Liver (tissue), 10 donors: ENCODE results near the gene CSH2. TPM values are rescaled to one million over a fixed set of nuclear protein-coding genes. Genes with fewer than 3 reads are reported as not detected.

Experiments used
- DNase-seq: peaks from one replicate; pipeline ENCODE4 v3.0.0-alpha.2; 2017; ENCODE audit warnings: low spot score
- H3K27ac ChIP-seq, 2 donors: one replicate each; pipeline ENCODE4 v1.7.0; 2013; ENCODE audit warnings: inconsistent platforms in 2 of 2, low read length in 2 of 2, control low read depth in 1 of 2, low read depth in 1 of 2, mild to moderate bottlenecking in 1 of 2
- H3K27me3 ChIP-seq, 4 donors: one replicate each; pipeline versions ENCODE4 v1.6.1 to v1.7.0; 2013; ENCODE audit warnings: low read length in 3 of 4, inconsistent platforms in 1 of 4, mild to moderate bottlenecking in 1 of 4, moderate library complexity in 1 of 4; ENCODE audit not compliant: control insufficient read depth in 4 of 4, insufficient read depth in 4 of 4
- H3K36me3 ChIP-seq, 4 donors: one replicate each; pipeline versions ENCODE4 v1.6.1 to v1.7.0; 2013; ENCODE audit warnings: low read length in 3 of 4, mild to moderate bottlenecking in 3 of 4, low read depth in 1 of 4, moderate library complexity in 1 of 4; ENCODE audit not compliant: control insufficient read depth in 4 of 4, insufficient read depth in 3 of 4
- H3K4me1 ChIP-seq, 4 donors: one replicate each; pipeline versions ENCODE4 v1.6.1 to v1.7.0; 2013; ENCODE audit warnings: low read length in 3 of 4, mild to moderate bottlenecking in 3 of 4, moderate library complexity in 1 of 4; ENCODE audit not compliant: control insufficient read depth in 4 of 4, insufficient read depth in 4 of 4
- H3K4me3 ChIP-seq, 3 donors: one replicate each; pipeline versions ENCODE4 v1.6.1 to v1.7.0; 2013; ENCODE audit warnings: low read length in 3 of 3, control low read depth in 1 of 3, low read depth in 1 of 3, mild to moderate bottlenecking in 1 of 3
- H3K9ac ChIP-seq, 2 donors: one replicate each; pipeline ENCODE4 v1.7.0; 2013; ENCODE audit warnings: low read length in 2 of 2, mild to moderate bottlenecking in 2 of 2, moderate library complexity in 2 of 2, control low read depth in 1 of 2, low read depth in 1 of 2
- H3K9me3 ChIP-seq, 4 donors: one replicate each; pipeline versions ENCODE4 v1.6.1 to v1.7.0; 2013; ENCODE audit warnings: low read length in 3 of 4; ENCODE audit not compliant: control insufficient read depth in 4 of 4
- EGR1 ChIP-seq, 2 donors: IDR thresholded peaks; 2 replicates each; pipeline ENCODE4 v1.6.1; 2016 to 2018; ENCODE audit warnings: antibody characterized with exemption in 2 of 2, low read depth in 2 of 2
- HNF4G ChIP-seq: IDR thresholded peaks from 2 replicates; pipeline ENCODE4 v1.6.1; 2016; ENCODE audit warnings: antibody characterized with exemption
- JUND ChIP-seq, 2 donors: IDR thresholded peaks; 2 replicates each; pipeline ENCODE4 v1.6.1; 2016; ENCODE audit warnings: antibody characterized with exemption in 2 of 2
- RAD21 ChIP-seq, 2 donors: IDR thresholded peaks; 2 replicates each; pipeline ENCODE4 v1.6.1; 2016; ENCODE audit warnings: antibody characterized with exemption in 2 of 2, mild to moderate bottlenecking in 2 of 2
- RXRA ChIP-seq, 2 donors: IDR thresholded peaks; 2 replicates each; pipeline ENCODE4 v1.6.1; 2017 to 2018; ENCODE audit warnings: antibody characterized with exemption in 2 of 2, mild to moderate bottlenecking in 1 of 2
- TAF1 ChIP-seq: conservative IDR thresholded peaks from 2 replicates; pipeline ENCODE4 v1.6.1; 2016; ENCODE audit warnings: antibody characterized with exemption, mild to moderate bottlenecking
- YY1 ChIP-seq: IDR thresholded peaks from 2 replicates; pipeline ENCODE4 v1.6.1; 2016; ENCODE audit warnings: antibody characterized with exemption, mild to moderate bottlenecking
- ZBTB33 ChIP-seq: IDR thresholded peaks from 2 replicates; pipeline ENCODE4 v1.6.1; 2016; ENCODE audit warnings: antibody characterized with exemption
- WGBS: extraction: QIAGEN DNeasy Blood & Tissue Kit; methylation state at CpG from one replicate; pipeline ENCODE4 v1.1.7; 2013; 5-methylcytosine and 5-hydroxymethylcytosine counted together
- polyA plus RNA-seq, 2 donors: library from polyadenylated mRNA; stranded (reverse) in 1 of 2; unstranded in 1 of 2; fragments of 200-250 nt in 1 of 2; fragments of >200 nt in 1 of 2; fragmentation: Nextera tagmentation in 1 of 2; extraction: Ambion mirVana in 1 of 2; gene quantifications; one replicate each; pipeline versions ENCODE4 v1.2.1 to v1.2.3, GENCODE V29; 2013 to 2015
- small RNA-seq: library from RNA; depleted of rRNA; stranded (forward); fragments of <200 nt; gene quantifications from one replicate; pipeline ENCODE3, GENCODE V24; 2014
- total RNA-seq, 2 donors: library from RNA; depleted of rRNA; stranded (reverse); fragments of >200 nt; gene quantifications; one replicate each; pipeline ENCODE4 v1.2.3, GENCODE V29; 2014
- TF ChIP-seq, protein P1 (sequence below): fragments of 150-350 bp; IDR thresholded peaks from 2 replicates; pipeline ENCODE4 v1.5.1; 2017; ENCODE audit warnings: improper control_type of control experiment, low read depth, low read length; ENCODE audit not compliant: missing input control
- donor health status: healthy.
- donor health status: healthy.
- donor health status: healthy.
- donor health status: healthy.
- donor health status: healthy.

CSH2 gene
- total and polyA plus RNA-seq, 4 donors = not detected

- H3K9me3 ChIP-seq = no peaks in the 10 kb centered on the region
- WGBS = 96% methylated on average over 13 of the region's 13 CpGs
- H3K36me3 ChIP-seq = peaks cover 4 to 61% (median 44%) of the 10 kb centered on the region in 4 donors
- H3K27ac ChIP-seq = no peak overlapping the region
- peaks cover 0 to 34% (median 29%) of the 10 kb centered on the region in 4 donors for H3K4me1 ChIP-seq
- no peak for TF ChIP-seq YY1
- H3K9ac ChIP-seq = no peak overlapping the region
- no peaks in the 10 kb centered on the region for H3K27me3 ChIP-seq
- no peak for DNase-seq
- no peak overlapping the region for H3K4me3 ChIP-seq
These were observed 49.7 kb downstream of the CSH2 start for GRCh38 chr17:63823659-63824331.

DNA sequence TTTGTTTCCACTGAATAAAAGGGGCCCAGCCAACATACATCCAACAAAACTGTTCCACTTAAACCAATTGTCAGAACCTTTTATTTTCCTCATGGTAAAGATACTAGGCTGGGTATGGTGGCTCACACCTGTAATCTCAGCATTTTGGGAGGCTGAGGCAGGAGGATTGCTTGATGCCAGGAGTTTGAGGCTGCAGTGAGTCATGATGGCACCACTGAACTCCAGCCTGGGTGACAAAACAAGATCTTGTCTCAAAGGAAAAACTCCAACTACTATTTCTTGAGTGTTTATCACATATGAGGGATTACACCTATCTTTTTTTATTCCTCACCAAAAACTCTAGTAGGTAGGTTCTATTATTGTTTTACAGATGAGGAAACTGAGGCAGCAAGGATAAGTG is 50.9 kb downstream of the CSH2 start:
- H3K27me3 ChIP-seq = no peaks in the 10 kb centered on the region
- DNase-seq = no peak
- TF ChIP-seq HNF4G (no peak), EGR1 (IDR thresholded peaks at IDR 0.05; ENCODE audit: low read depth in 2 of 2) (no peak), TAF1 (no peak), JUND (IDR thresholded peaks at IDR 0.05) (no peak), RXRA (IDR thresholded peaks at IDR 0.05) (no peak), ZBTB33 (no peak), RAD21 (IDR thresholded peaks at IDR 0.05) (no peak)
- TF ChIP-seq, protein P1, sequence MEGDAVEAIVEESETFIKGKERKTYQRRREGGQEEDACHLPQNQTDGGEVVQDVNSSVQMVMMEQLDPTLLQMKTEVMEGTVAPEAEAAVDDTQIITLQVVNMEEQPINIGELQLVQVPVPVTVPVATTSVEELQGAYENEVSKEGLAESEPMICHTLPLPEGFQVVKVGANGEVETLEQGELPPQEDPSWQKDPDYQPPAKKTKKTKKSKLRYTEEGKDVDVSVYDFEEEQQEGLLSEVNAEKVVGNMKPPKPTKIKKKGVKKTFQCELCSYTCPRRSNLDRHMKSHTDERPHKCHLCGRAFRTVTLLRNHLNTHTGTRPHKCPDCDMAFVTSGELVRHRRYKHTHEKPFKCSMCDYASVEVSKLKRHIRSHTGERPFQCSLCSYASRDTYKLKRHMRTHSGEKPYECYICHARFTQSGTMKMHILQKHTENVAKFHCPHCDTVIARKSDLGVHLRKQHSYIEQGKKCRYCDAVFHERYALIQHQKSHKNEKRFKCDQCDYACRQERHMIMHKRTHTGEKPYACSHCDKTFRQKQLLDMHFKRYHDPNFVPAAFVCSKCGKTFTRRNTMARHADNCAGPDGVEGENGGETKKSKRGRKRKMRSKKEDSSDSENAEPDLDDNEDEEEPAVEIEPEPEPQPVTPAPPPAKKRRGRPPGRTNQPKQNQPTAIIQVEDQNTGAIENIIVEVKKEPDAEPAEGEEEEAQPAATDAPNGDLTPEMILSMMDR = no peak
- no peak overlapping the region for H3K4me3 ChIP-seq
- no peak overlapping the region for H3K27ac ChIP-seq
- peaks cover 0 to 25% (median 24%) of the 10 kb centered on the region in 4 donors for H3K4me1 ChIP-seq
- H3K36me3 ChIP-seq = peaks cover 8 to 73% (median 55%) of the 10 kb centered on the region in 4 donors
- H3K9ac ChIP-seq = no peak overlapping the region
- H3K9me3 ChIP-seq = no peaks in the 10 kb centered on the region

Small RNA genes within 50 kb of the gene (small RNA-seq; reads per million reads assigned to genes)
- gene AC040958.1 (not detected), gene AC127029.1 (not detected), gene GH1 (not detected)

Other genes with a start within 250 kb of the CSH2 start
- gene LIMD2, start 173.6 kb downstream of the CSH2 start, total RNA-seq = 10 to 100 TPM in 1 of 2 donors, 1 to 10 TPM in 1; 6.2 to 24.2 TPM
- 1 to 10 TPM; 5.9 to 9.6 TPM for gene LIMD2, start 173.6 kb downstream of the CSH2 start, polyA plus RNA-seq
- gene STRADA, start 131.9 kb downstream of the CSH2 start, total RNA-seq = 10 to 100 TPM in 1 of 2 donors, 1 to 10 TPM in 1; 7.8 to 17.9 TPM
- 1 to 10 TPM; 7.7 to 8.6 TPM for gene STRADA, start 131.9 kb downstream of the CSH2 start, polyA plus RNA-seq
- 10 to 100 TPM; 67.7 to 87.2 TPM for gene CCDC47, start 100.1 kb downstream of the CSH2 start, total RNA-seq
- gene CCDC47, start 100.1 kb downstream of the CSH2 start, polyA plus RNA-seq = 10 to 100 TPM; 33.0 to 57.8 TPM
- 10 to 100 TPM; 39.7 to 64.2 TPM for gene DDX42, start 99.5 kb downstream of the CSH2 start, total RNA-seq
- gene DDX42, start 99.5 kb downstream of the CSH2 start, polyA plus RNA-seq = 10 to 100 TPM; 15.0 to 20.1 TPM
- gene PSMC5, start 46.2 kb downstream of the CSH2 start, total RNA-seq = 10 to 100 TPM; 51.0 to 57.1 TPM
- gene PSMC5, start 46.2 kb downstream of the CSH2 start, polyA plus RNA-seq = 10 to 100 TPM; 87.3 to 87.4 TPM
- 10 to 100 TPM; 20.2 to 31.1 TPM for gene FTSJ3, start 46.0 kb downstream of the CSH2 start, total RNA-seq
- 10 to 100 TPM; 10.5 to 18.2 TPM for gene FTSJ3, start 46.0 kb downstream of the CSH2 start, polyA plus RNA-seq
- 10 to 100 TPM; 36.3 to 67.9 TPM for gene SMARCD2, start 31.0 kb downstream of the CSH2 start, total RNA-seq
- gene SMARCD2, start 31.0 kb downstream of the CSH2 start, polyA plus RNA-seq = 10 to 100 TPM; 14.5 to 42.5 TPM
- gene GH2, start 8.3 kb upstream of the CSH2 start, total RNA-seq = not detected
- not detected for gene GH2, start 8.3 kb upstream of the CSH2 start, polyA plus RNA-seq
- gene CSH1, start 22.9 kb upstream of the CSH2 start, total RNA-seq = not detected
- gene CSH1, start 22.9 kb upstream of the CSH2 start, polyA plus RNA-seq = not detected
- gene CSHL1, start 37.6 kb upstream of the CSH2 start, total RNA-seq = not detected
- not detected for gene CSHL1, start 37.6 kb upstream of the CSH2 start, polyA plus RNA-seq
- not detected for gene GH1, start 45.2 kb upstream of the CSH2 start, total RNA-seq
- gene GH1, start 45.2 kb upstream of the CSH2 start, polyA plus RNA-seq = not detected
- gene CD79B, start 58.7 kb upstream of the CSH2 start, total RNA-seq = 1 to 10 TPM; 1.3 to 6.5 TPM
- 1 to 10 TPM; 3.4 to 3.6 TPM for gene CD79B, start 58.7 kb upstream of the CSH2 start, polyA plus RNA-seq
- gene SCN4A, start 99.2 kb upstream of the CSH2 start, total RNA-seq = 1 to 10 TPM in 1 of 2 donors, under 1 TPM in 1; 0.70 to 1.3 TPM
- gene SCN4A, start 99.2 kb upstream of the CSH2 start, polyA plus RNA-seq = under 1 TPM; 0.04 to 0.15 TPM
- gene PRR29, start 124.7 kb upstream of the CSH2 start, total RNA-seq = under 1 TPM in 1 of 2 donors, not detected in 1; 0.14 TPM
- under 1 TPM; 0.02 to 0.35 TPM for gene PRR29, start 124.7 kb upstream of the CSH2 start, polyA plus RNA-seq
- 10 to 100 TPM; 10.1 to 17.5 TPM for gene ICAM2, start 147.0 kb upstream of the CSH2 start, total RNA-seq
- gene ICAM2, start 147.0 kb upstream of the CSH2 start, polyA plus RNA-seq = 10 to 100 TPM in 1 of 2 donors, 1 to 10 TPM in 1; 9.6 to 14.7 TPM